Measurements from ENCODE around the gene SRGAP3.

DNA sequence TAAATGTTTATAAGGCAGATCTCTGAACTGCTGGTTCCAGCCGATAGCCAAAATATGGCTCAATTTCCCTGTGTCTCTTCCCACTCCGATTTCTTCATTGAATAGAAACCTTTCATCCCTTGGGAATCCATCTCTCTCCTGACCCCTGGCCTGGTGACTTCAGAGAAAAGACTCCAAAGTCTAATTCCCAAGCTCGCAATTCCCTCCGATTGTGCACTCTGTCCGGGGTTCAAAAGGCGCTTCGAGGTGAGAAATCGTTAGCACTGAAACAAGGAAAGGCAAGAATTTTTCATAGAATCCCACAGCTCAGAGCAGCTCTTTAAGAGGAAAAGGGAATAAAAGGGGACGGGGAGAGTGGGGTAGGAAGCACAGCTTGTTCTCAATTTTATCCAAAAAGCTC lies 267.7 kb downstream of the SRGAP3 start:
- TF ChIP-seq CTCF (IDR thresholded peaks at IDR 0.05), result no peak
- no peak for TF ChIP-seq POLR2A (IDR thresholded peaks at IDR 0.05)

Measured in testis (tissue), 2 donors.